ENCODE results near the gene NPW.

DNA sequence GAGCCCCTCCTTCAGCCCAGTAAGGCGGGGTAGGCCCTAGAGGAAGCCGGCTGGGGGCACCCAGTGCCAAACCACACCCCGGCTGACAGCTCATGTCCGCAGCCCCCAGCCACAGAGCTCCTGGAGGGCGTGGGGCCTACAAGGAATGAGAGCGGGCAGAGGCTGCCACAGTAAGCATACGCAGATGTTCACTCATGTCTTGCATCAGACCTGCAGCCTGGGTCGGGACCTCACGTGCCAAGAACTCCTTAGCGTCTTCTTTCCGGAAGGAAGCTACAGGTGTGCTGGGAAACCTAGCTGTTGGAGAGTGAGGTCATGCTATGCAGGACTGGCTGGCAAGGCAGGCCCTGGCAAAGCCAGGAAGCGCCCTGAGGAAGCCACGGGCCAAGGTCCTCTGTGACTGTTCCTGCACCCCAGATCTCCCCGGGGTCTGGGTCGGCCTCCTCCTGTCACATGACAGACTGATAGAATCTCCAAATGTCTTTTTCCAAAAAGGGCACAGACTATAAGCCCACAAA lies 11.5 kb upstream of the NPW start:
- TF ChIP-seq POLR2AphosphoS5 (IDR thresholded peaks at IDR 0.05; ENCODE audit: low read depth, low read length), result no peak
- TF ChIP-seq POLR2A (IDR thresholded peaks at IDR 0.05; ENCODE audit: low read depth, low read length), result no peak
- TF ChIP-seq TAF1 (IDR thresholded peaks at IDR 0.05; ENCODE audit: borderline replicate concordance, low read depth, low read length), result no peak
